HG03060 (cell line): ENCODE measurements around the gene SLC6A18.

Experiments
- ATAC-seq: cut with Tn5 transposase; IDR thresholded peaks from one replicate; pipeline ENCODE4 v1.9.1; 2021; ENCODE audit warnings: low read depth, moderate number of reproducible peaks; ENCODE audit not compliant: unreplicated experiment

SLC6A18 gene

DNA sequence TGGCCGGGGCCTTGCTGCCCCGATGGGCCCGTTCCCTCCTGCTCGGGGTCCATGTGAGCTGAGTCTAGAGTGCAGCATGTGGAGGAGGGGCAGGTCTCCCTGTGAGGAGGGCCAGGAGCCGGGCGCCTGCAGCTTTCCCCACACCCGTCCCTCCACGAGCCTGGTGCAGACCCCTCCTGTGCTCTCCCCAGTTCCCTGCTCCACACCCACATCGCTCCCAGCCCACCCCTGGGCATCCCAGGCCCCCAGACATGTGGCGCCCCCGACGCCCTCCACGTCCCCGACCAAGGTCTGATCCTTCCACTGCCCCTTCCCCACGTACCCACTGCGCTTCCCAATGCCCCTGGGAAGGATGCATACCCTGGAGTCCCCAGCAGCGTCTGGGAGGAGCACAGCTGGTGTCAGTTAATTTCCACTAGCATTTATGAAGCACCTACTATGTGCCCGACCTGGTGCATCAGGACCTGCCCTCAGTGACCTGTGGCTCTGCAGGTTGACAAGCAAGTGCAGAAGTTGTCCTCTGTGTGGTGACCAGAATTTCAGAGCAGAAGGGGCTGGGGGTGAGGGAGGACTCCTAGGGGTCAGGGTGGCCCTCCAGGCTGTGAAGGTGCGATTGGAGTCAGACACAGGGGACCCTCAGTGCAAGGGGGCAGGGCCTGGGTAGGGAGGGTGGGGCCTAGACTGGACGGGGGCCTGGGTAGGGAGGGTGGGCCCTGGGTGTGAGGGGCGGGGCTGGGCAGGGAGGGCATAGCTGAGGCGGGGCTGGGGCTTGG lies 10.8 kb upstream of the SLC6A18 start:
- no peak for ATAC-seq

DNA sequence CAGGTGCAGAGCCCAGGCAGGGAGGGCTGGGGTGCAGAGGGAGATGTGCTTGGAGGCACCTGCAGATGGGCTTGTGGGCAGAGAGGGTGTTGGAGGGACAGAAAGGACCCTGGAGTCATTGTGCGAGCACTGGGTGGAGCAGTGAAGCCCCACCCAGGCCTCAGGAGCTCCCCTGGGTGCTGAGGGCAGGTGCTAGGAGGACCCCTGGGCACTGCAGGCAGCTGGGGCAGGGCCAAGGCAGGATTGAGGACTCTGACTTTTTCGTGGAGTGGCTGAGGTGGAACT lies 10.3 kb upstream of the SLC6A18 start:
- no peak for ATAC-seq

DNA sequence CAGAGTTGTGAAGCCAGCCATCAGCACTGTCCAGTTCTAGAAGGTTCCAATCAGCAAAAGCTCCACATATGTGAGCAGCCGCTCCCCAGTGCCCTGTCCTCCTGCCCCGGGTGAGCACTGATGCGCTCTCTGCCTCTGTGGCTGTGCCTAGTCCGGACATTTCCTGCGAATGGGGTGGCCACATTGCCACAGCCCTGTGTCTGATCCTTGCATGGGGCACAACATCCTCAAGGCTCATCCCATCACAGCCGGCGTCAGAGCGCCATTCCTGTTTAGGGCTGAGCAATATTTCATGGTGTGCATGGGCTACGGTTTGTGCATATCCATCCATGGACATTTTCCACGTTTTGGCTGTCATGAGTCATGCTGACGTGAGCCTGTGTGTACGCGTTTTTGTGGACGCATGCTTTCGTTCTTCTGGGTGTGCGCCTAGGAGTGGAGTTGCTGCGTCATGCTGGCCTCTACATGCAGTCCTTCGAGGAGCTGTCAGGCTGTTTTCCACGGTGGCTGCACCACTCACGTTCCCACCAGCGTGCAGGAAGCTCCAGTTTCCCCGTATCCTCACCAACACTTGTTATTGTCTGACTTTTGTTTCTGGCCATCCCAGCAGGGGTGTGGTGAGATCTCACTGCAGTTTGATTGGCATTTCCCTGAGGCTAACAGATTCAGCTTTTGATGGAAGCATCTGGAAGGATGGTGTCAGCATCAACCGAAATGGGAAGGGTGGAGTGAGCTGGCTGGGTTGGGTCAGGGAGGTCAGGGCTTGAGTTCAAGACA lies 9.7 kb upstream of the SLC6A18 start:
- ATAC-seq: no peak

DNA sequence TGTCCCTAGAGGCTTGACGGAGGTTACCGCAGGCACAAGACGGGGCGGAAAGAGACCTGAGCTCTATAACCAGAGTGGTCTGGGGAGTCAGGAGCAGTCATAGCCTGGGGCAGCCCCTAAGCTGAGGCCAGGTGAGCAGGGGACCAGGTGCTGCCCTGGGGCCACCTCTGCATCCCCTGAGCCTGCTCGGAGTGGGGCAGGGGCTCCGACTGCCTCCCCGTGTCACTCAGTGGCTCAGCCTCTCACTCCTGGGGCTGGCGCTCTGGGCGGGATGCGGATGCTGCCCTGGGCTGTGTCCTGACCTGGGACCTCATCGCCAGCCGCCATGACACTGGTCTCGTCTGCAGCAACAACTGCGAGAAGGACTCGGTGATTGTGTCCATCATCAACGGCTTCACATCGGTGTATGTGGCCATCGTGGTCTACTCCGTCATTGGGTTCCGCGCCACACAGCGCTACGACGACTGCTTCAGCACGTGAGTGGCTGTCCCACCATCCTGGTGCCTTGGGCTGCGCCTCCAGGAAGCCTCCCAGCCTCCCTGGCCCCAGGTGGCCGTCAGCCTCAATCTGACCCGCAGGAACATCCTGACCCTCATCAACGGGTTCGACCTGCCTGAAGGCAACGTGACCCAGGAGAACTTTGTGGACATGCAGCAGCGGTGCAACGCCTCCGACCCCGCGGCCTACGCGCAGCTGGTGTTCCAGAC lies 8.8 kb upstream of the SLC6A18 start:
- no peak for ATAC-seq

DNA sequence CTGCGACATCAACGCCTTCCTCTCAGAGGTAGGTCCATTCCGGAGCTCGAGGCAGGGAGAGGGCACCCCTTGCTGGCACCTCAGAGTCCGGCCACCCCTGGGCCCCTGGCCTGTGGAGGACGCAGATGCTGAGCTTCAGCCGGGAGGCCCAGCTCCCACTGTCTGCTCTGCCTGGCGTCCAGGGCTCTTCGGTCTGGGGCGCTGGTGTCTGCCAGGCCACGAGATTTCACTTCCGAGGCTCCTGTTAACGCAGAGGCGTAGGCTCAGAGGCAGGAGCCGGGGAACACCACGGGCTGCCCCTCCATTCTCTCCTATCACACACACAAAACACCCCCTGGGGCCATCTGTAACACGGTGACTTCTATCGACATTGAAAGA lies 8.3 kb upstream of the SLC6A18 start:
- ATAC-seq: no peak

DNA sequence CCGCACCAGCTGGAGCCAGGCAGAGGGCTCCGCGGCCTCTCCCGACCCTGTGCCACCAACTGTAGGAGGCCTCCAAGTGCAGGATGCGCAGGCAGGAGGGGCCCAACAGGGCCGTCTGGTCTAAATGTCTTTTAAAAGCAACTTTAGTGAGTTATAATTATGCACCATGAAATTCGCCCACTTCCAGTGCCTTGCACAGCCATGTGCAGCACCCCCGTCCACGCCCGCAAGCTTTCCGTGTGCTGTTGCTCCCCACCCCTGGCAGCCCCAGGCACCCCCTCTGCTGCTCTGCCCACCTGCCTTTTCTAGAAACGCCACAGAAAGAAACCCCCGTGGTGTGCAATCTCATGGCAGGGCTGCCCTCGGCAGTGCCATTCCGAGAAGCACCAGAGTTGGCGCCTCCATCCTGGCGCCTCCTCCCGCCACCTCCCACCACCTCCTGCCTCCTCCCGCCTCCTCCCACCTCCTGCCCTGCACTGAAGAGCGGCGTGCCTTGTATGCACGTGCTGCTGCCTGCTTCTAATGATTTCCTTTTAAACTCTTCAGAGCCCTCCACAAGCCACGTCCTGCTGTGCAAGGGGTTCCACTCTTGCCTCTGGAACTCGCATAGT lies 7.5 kb upstream of the SLC6A18 start:
- ATAC-seq: no peak

DNA sequence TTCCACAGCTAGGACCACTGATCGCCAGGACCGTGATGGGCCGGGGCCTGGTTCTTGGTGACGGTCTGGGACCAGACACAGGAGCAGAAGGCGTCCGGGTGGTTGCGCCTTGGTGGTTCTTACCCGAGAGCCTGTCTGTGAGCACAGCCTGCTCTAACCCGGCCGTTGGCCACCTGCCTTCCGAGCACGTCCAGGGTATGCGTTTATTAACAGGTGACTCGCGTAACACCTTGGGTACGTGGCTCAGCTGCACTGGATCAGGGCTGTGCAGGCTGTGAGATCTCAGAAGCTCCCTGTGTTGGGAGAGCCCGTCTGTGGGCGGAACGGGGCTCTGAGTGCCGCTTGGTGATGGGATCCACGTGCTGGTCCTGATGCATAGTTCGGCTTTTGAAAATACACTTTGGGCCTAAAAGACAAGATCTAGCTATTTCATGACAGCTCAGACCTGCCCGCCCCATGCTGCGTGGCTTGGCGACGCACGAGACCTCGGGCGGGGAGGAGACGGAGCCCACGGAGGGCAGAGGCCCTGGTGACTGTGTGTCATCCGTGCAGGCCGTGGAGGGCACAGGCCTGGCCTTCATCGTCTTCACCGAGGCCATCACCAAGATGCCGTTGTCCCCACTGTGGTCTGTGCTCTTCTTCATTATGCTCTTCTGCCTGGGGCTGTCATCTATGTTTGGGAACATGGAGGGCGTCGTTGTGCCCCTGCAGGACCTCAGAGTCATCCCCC lies 6.7 kb upstream of the SLC6A18 start:
- no peak for ATAC-seq

DNA sequence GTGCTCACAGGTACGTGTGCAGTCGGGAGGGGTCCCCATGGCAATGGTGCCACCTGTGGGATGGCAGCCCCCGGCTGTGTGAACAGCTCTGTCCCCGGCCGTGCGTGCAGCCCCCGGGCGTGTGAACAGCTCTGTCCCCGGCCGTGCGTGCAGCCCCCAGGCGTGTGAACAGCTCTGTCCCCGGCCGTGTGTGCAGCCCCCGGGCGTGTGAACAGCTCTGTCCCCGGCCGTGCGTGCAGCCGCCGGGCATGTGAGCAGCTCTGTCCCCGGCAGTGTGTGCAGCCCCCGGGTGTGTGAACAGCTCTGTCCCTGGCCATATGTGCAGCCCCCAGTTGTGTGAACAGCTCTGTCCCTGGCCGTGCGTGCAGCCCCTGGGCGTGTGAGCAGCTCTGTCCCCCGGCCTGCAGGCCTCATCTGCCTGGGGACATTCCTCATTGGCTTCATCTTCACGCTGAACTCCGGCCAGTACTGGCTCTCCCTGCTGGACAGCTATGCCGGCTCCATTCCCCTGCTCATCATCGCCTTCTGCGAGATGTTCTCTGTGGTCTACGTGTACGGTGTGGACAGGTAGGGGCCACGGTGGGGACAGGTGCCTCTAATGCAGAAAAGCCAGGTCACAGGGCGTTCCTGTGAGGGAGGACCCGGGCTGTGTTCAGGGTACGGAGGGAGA lies 5.9 kb upstream of the SLC6A18 start:
- no peak for ATAC-seq

DNA sequence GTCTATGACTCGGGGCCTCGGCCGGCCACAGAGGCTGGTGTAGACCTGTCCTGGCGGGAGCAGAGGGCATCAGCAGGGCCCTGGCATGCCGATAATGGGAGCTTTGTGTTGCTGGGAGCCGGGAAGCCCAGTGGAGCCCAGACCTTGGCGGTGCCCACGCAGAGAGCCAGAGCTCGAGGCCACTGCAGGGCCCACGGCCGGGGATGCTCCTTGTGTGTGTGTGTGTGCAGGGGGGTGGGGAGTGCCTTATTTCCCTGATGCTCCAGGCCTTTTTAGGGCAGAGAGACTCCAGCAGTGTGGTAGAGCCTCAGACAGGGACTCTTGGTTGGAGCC lies 5.4 kb upstream of the SLC6A18 start:
- ATAC-seq: no peak

DNA sequence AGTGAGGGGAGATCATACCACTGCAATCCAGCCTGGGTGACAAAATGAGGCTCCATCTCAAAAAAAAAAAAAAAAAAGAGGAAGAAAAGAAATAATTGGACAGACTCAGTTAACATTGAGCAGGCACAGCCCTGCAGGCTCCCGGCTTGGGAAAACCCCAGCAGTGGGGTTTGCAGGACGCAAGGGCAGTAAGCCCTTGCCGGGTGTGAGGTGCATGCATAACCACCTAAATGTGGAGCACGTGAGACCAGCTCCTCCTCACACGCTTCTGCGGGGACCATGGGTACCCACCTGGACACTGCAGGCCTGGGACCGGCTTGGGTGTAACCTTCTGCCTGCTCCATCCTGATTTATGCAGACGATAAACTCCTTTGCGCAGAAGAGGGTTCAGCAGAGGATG lies 4.8 kb upstream of the SLC6A18 start:
- no peak for ATAC-seq

DNA sequence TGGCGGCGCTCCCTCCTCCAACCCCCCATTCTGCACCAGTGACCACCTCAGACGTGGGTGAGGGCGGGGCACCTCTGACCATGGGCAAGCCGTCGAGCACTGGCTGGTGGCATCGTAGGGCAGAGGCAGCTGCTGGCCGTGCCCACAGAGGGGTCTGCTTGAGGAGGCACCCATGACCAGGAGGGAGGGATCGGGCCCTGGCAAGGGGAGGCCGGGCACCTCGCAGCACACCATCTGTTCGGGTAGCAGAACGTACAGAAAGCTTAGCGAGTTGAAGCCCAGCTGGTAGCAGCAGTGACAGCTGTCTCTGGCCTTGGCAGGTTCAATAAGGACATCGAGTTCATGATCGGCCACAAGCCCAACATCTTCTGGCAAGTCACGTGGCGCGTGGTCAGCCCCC lies 4.3 kb upstream of the SLC6A18 start:
- ATAC-seq: no peak

DNA sequence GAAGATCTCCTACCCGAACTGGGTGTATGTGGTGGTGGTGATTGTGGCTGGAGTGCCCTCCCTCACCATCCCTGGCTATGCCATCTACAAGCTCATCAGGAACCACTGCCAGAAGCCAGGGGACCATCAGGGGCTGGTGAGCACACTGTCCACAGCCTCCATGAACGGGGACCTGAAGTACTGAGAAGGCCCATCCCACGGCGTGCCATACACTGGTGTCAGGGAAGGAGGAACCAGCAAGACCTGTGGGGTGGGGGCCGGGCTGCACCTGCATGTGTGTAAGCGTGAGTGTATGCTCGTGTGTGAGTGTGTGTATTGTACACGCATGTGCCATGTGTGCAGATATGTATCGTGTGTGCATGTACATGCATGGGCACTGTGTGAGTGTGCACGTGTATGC lies 3.5 kb upstream of the SLC6A18 start:
- no peak for ATAC-seq

DNA sequence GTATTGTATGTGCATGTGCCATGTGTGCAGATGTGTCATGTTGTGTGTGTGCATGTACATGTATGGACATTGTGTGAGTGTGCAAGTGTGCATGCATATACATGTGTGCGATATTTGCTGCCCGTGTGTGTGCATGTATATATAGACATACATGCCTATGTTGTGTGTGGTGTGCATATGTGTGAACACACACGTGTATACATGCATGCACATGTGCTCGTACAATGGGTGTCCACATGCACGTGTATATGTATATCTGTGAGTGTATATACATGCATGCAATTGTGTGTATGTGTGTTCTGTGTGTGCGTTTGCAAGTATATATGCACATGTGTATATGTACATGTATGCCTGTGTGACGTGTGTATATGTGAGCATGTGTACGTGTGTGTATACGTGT lies 3.0 kb upstream of the SLC6A18 start:
- no peak for ATAC-seq

DNA sequence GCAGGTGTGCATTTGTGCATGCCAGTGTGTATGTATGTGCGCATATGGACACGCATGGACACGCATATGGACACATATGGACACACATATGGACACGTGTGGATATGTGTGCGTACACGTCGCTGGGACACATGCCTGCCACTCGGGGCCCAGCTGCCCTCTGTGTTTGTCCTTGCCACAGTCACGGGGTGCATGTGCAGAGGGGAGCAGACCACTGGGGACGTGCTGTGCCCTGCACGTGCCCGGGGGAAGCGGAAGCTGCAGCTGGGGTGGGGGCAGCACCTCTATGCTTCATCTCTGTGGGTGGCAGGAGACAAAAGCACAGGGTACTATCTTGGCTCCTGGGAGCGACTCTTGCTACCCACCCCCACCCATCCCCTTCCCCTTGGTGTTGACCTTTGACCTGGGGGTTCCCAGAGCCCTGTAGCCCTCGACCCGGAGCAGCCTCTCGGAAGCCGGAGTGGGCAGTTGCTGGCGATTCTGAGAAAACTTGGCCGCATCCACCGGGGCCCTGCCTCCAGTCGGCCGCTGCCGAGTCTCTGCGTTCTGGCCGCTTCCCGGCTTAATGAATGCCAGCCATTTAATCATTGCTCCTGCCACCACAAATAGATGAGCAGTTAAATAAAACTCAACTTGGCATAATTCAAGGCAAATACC lies 2.4 kb upstream of the SLC6A18 start:
- ATAC-seq: no peak

DNA sequence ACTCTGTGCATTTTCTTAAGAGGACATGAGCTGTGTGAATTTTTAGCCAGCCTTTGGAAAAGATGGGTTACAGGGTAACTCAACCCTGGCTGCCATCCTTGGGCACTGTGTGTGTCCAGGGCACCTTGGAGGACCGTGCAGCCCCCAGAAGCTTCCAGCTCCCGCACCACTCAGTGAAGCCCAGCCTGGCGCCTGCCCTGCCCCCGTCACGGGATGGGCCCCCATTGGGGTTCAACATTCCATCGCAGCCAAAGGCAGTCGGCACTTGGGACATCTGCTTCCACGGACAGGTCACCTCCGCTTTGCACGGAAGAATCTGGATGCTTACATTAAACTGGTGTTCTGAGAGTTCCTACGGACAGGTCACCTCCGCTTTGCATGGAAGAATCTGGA lies 1.9 kb upstream of the SLC6A18 start:
- ATAC-seq: no peak

DNA sequence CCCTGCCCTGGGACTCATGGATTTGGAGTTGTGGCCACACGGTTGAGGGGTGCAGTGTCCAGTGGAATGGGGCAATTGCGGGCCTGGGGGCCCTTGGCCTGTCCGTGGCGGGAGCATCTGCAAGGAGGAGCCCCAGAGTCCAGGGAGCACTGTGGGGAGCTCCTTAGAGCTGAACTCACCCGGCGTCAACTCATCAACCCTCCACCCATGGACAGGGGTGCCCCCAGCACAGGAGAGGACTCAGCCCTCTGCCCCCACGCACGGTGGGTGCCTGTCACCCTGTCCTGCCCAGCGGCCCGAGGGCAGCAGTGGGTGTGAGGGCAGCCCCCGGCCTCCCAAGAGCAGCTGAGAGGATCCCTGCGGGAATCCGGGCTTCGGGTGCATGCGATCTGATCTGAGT lies 550 bp upstream of the SLC6A18 start:
- ATAC-seq: no peak

DNA sequence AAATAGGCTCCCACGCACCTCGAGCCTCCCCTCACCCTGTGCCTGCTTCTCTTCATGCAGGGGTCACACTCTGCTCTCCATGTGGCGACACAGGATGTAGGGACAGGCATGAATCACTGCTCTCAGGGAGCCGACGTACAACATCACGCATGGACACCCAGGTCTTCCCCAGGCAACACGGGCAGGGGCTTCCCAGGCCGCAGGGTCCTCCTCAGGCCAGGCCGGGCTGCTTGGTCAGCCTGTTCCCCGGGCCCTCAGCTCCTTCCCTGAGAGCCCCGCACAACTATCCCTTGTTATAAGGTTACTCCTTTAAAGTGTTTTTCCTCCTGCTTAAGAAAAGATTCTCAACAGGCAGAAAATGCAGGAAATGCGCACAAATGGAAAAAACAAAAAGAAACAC lies 1.1 kb downstream of the SLC6A18 start:
- no peak for ATAC-seq

DNA sequence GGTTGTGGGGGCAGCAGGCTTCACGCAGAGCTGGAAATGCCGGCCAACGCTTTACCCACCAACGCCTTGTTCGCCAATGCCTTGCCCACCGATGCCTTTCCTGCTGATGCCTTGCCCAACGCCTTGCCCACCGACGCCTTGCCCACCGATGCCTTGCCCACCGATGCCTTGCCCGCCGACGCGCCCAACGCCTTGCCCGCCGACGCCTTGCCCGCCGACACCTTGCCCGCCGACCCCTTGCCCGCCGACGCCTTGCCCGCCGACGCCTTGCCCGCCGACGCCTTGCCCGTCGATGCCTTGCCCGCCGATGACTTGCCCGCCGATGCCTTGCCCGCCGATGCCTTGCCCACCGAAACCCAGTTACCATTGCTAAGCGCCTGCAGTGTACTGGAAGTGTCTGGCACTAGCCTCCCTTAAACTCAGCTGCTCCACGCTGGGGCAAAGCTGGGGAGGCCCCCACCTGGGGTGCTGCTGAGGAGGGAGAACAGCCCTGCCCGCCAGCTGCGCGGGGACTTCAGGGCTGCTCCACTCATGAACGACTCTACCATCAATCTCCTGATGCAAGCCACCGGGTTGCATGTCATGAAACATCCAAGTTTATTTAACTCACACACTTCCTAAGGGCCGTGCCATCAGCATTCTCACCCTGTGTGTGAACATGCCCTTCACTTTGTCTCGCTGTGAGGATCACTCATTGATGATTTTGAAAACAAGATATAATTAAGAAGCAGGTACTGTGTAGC lies 1.8 kb downstream of the SLC6A18 start:
- no peak for ATAC-seq

DNA sequence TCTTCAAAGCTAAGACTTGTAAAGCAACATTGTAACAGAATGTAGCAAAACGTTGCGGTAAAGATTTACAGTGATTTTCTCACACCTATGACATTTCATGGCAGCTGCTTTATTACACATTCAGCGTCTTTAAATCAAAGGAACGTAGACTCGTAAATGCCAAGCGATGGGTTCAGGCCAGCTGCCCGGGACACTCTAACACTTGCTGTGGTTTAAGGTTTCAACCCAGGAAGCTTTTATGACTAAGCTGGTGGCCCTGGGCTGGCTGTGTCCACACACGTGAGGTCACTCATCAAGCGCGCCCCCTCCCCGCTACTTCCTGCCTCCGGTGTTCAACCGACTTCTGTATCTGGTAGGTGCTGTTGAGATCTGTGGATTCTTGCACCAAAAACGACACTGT lies 2.5 kb downstream of the SLC6A18 start:
- no peak for ATAC-seq
